Colonic mucosa (tissue), 4 donors: Measurements from ENCODE around the gene MRPL58. TPM values are rescaled to one million over a fixed set of nuclear protein-coding genes. Genes with fewer than 3 reads are reported as not detected.
A peak's percentile ranks its signal among the peaks of the same experiment; 100 is the strongest.

Experiments used
- DNase-seq: peaks from one replicate; pipeline ENCODE4 v3.0.0-alpha.2; 2020
- H3K27ac ChIP-seq: fragments of 200-600 bp; one replicate; pipeline ENCODE4 v1.8.0; 2021
- H3K27me3 ChIP-seq: fragments of 200-600 bp; one replicate; pipeline ENCODE4 v1.8.0; 2021
- H3K36me3 ChIP-seq: fragments of 200-600 bp; one replicate; pipeline ENCODE4 v1.8.0; 2021
- H3K4me1 ChIP-seq: fragments of 200-600 bp; one replicate; pipeline ENCODE4 v1.8.0; 2021; ENCODE audit warnings: mild to moderate bottlenecking
- H3K4me3 ChIP-seq: fragments of 200-600 bp; one replicate; pipeline ENCODE4 v1.8.0; 2021
- H3K9ac ChIP-seq, 2 donors: one replicate each; pipeline ENCODE4 v1.7.0; 2013; ENCODE audit warnings: control low read depth in 2 of 2, low read depth in 2 of 2, low read length in 2 of 2
- H3K9me3 ChIP-seq: fragments of 200-600 bp; one replicate; pipeline ENCODE4 v1.8.0; 2021
- intact Hi-C: fragments of 100-400 bp; cut with DNase I; formaldehyde crosslinking; loops from one replicate; pipeline ENCODE4 v1.14.1; 2022
- total RNA-seq, 2 donors: library from RNA; stranded (reverse); fragmentation: NEBNext Ultra II Directional in 1 of 2; extraction: Animal tissue kit (Norgen Biotek cat#: 25700) in 1 of 2; gene quantifications; one replicate each; pipeline ENCODE4 v1.2.1, GENCODE V29; 2021
- TF ChIP-seq, protein P1 (sequence below): fragments of 200-600 bp; IDR thresholded peaks from one replicate; pipeline ENCODE4 v1.8.0; 2022; ENCODE audit warnings: antibody characterized with exemption, mild to moderate bottlenecking
- donor health status: healthy.
- donor health status: DM: no; HTN: no; CAD: no.
- donor health status: DM: no; HTN: no; CAD: no.

Gene MRPL58
- total RNA-seq, 2 donors from 2014 or later, result 27.2 to 50.1 TPM

DNA sequence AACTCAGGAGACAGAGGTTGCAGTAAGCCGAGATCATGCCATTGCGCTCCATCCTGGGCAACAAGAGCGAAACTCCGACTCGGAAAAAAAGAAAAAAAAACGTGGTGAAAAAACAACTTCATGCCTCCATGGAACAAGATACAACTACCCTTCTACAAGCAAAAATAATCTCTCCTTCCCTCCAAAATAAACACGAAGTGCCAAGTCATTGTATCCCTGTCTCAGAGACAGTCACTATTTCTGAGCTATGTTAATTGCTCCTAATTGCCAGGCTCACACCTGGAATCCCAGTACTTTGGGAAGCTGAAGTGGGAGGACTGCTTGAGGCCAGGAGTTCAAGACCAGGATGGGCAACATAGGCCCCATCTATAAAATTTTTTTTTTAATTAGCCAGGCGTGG lies 56.3 kb downstream of the MRPL58 start:
- Histone ChIP-seq H3K36me3 (no peaks in the 10 kb centered on the region), H3K27ac (no peak overlapping the region), H3K4me1 (peaks cover 1% of the 10 kb centered on the region), H3K9ac (no peak overlapping the region), H3K9me3 (no peaks in the 10 kb centered on the region), H3K4me3 (no peak overlapping the region), H3K27me3 (no peaks in the 10 kb centered on the region)
- intact Hi-C loops, result no loop called here
- DNase-seq, result no peak
- TF ChIP-seq, protein P1, sequence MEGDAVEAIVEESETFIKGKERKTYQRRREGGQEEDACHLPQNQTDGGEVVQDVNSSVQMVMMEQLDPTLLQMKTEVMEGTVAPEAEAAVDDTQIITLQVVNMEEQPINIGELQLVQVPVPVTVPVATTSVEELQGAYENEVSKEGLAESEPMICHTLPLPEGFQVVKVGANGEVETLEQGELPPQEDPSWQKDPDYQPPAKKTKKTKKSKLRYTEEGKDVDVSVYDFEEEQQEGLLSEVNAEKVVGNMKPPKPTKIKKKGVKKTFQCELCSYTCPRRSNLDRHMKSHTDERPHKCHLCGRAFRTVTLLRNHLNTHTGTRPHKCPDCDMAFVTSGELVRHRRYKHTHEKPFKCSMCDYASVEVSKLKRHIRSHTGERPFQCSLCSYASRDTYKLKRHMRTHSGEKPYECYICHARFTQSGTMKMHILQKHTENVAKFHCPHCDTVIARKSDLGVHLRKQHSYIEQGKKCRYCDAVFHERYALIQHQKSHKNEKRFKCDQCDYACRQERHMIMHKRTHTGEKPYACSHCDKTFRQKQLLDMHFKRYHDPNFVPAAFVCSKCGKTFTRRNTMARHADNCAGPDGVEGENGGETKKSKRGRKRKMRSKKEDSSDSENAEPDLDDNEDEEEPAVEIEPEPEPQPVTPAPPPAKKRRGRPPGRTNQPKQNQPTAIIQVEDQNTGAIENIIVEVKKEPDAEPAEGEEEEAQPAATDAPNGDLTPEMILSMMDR, result no peak

DNA sequence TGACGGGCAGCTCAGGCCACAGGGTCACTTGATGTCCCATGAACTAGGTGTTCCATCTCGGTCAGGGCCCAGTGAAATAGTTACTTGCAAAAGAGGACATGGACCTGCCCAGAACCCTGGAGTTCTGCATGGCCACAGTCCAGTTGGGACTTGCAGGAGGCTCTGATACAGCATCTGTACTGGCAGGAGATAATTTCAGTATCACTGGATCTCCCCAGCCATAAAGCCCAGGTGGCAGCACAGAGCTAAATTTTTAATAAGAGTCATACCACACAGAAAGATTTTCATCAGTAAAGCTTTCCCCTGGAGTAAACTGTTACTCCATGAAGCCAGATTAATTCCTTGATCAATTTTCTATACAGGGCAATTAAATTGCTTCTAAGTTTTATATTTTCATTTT lies 57.3 kb downstream of the MRPL58 start:
- Histone ChIP-seq H3K9ac (no peak overlapping the region), H3K27me3 (no peaks in the 10 kb centered on the region), H3K9me3 (no peaks in the 10 kb centered on the region), H3K4me1 (peaks cover 7% of the 10 kb centered on the region), H3K27ac (no peak overlapping the region), H3K4me3 (no peak overlapping the region), H3K36me3 (no peaks in the 10 kb centered on the region)
- TF ChIP-seq, protein P1, result peak; percentile 12
- intact Hi-C loops, result loop anchor here (5.0 kb wide), 1 partner anchor 38 kb away; the partner anchor contains the start of gene ARMC7
- no peak for DNase-seq

Other genes starting within 250 kb of the MRPL58 start
- gene NAT9, start 236.3 kb upstream of the MRPL58 start, total RNA-seq, result 10 to 100 TPM; 28.4 to 52.6 TPM
- under 1 TPM; 0.16 to 0.30 TPM for gene GRIN2C, start 152.8 kb upstream of the MRPL58 start, total RNA-seq
- 10 to 100 TPM; 17.7 to 26.9 TPM for gene FDXR, start 139.7 kb upstream of the MRPL58 start, total RNA-seq
- gene FADS6, start 119.0 kb upstream of the MRPL58 start, total RNA-seq, result 10 to 100 TPM in 1 of 2 donors, under 1 TPM in 1; 0.30 to 18.4 TPM
- gene USH1G, start 89.4 kb upstream of the MRPL58 start, total RNA-seq, result under 1 TPM in 1 of 2 donors, not detected in 1; 0.05 TPM
- 10 to 100 TPM in 1 of 2 donors, 1 to 10 TPM in 1; 5.7 to 18.4 TPM for gene OTOP2, start 88.4 kb upstream of the MRPL58 start, total RNA-seq
- gene OTOP3, start 76.8 kb upstream of the MRPL58 start, total RNA-seq, result under 1 TPM in 1 of 2 donors, not detected in 1; 0.40 TPM
- 10 to 100 TPM; 47.8 to 54.8 TPM for gene HID1, start 39.9 kb upstream of the MRPL58 start, total RNA-seq
- gene CDR2L, start 25.0 kb upstream of the MRPL58 start, total RNA-seq, result 1 to 10 TPM; 3.7 to 4.1 TPM
- 100 to 1,000 TPM; 302 to 371 TPM for gene ATP5PD, start 34.3 kb downstream of the MRPL58 start, total RNA-seq
- gene KCTD2, start 34.6 kb downstream of the MRPL58 start, total RNA-seq, result 10 to 100 TPM; 14.8 to 18.1 TPM
- 10 to 100 TPM; 19.4 to 50.1 TPM for gene SLC16A5, start 75.3 kb downstream of the MRPL58 start, total RNA-seq
- 10 to 100 TPM; 20.5 to 20.7 TPM for gene ARMC7, start 97.3 kb downstream of the MRPL58 start, total RNA-seq
- 10 to 100 TPM; 72.3 to 94.9 TPM for gene NT5C, start 119.1 kb downstream of the MRPL58 start, total RNA-seq
- gene JPT1, start 141.8 kb downstream of the MRPL58 start, total RNA-seq, result 100 to 1,000 TPM; 227 to 367 TPM
- 100 to 1,000 TPM; 298 to 319 TPM for gene SUMO2, start 170.3 kb downstream of the MRPL58 start, total RNA-seq
- gene NUP85, start 193.0 kb downstream of the MRPL58 start, total RNA-seq, result 10 to 100 TPM; 42.2 to 86.8 TPM
- 10 to 100 TPM; 32.5 to 48.4 TPM for gene GGA3, start 248.9 kb downstream of the MRPL58 start, total RNA-seq
- 100 to 1,000 TPM in 1 of 2 donors, 10 to 100 TPM in 1; 62.9 to 118 TPM for gene MRPS7, start 249.2 kb downstream of the MRPL58 start, total RNA-seq